Measurements from ENCODE around the gene EPN2.

Gene EPN2

DNA sequence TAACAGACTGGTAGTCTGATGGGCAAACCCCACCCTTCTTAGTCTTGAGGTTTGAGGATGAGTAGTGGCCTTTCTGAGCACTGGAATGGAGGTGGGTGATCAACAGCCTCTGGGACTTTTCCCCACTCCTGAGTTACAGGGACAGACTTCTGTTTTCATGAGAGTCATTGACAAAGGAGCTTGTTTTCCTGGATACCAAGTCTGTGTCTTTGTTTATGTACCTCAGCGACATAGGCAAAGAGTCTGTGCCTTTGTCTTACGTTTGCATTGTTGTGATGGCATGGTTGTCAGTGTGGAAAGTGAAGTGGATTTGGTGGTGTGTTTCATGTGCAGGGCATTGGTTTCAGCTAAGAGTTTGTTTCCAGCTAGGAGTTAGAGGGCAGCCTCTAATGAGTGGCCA, 17.5 kb downstream of the EPN2 start:
- Histone ChIP-seq H3K9ac (ENCODE audit: low read length in 2 of 2) (no peak overlapping the region), H3K27me3 (ENCODE audit: control insufficient read depth in 1 of 2, insufficient read depth in 2 of 2, low read length in 2 of 2) (no peaks in the 10 kb centered on the region), H3K9me3 (ENCODE audit: control insufficient read depth in 2 of 2, low read length in 2 of 2) (no peaks in the 10 kb centered on the region), H3K36me3 (ENCODE audit: control insufficient read depth in 2 of 2, insufficient read depth in 2 of 2, low read length in 2 of 2) (no peaks in the 10 kb centered on the region), H3K4me1 (ENCODE audit: control insufficient read depth, insufficient read depth, low read length) (peaks cover 23% of the 10 kb centered on the region), H3K4me3 (ENCODE audit: low read length in 2 of 2) (no peak overlapping the region), H3K27ac (ENCODE audit: low read length) (no peak overlapping the region)

GRCh38 chr17:19255279-19255678, 18.1 kb downstream of the EPN2 start:
- H3K4me1 ChIP-seq (ENCODE audit: control insufficient read depth, insufficient read depth, low read length): peaks cover 22% of the 10 kb centered on the region
- no peaks in the 10 kb centered on the region for H3K9me3 ChIP-seq (ENCODE audit: control insufficient read depth in 2 of 2, low read length in 2 of 2)
- H3K27me3 ChIP-seq (ENCODE audit: control insufficient read depth in 1 of 2, insufficient read depth in 2 of 2, low read length in 2 of 2): no peaks in the 10 kb centered on the region
- no peak overlapping the region for H3K9ac ChIP-seq (ENCODE audit: low read length in 2 of 2)
- no peak overlapping the region for H3K4me3 ChIP-seq (ENCODE audit: low read length in 2 of 2)
- no peak overlapping the region for H3K27ac ChIP-seq (ENCODE audit: low read length)
- H3K36me3 ChIP-seq (ENCODE audit: control insufficient read depth in 2 of 2, insufficient read depth in 2 of 2, low read length in 2 of 2): no peaks in the 10 kb centered on the region

GRCh38 chr17:19258371-19258770, 21.2 kb downstream of the EPN2 start:
- no peak overlapping the region for H3K9ac ChIP-seq (ENCODE audit: low read length in 2 of 2)
- H3K4me3 ChIP-seq (ENCODE audit: low read length in 2 of 2): no peak overlapping the region
- H3K9me3 ChIP-seq (ENCODE audit: control insufficient read depth in 2 of 2, low read length in 2 of 2): no peaks in the 10 kb centered on the region
- H3K27me3 ChIP-seq (ENCODE audit: control insufficient read depth in 1 of 2, insufficient read depth in 2 of 2, low read length in 2 of 2): no peaks in the 10 kb centered on the region
- H3K27ac ChIP-seq (ENCODE audit: low read length): no peak overlapping the region
- peaks cover 29% of the 10 kb centered on the region for H3K4me1 ChIP-seq (ENCODE audit: control insufficient read depth, insufficient read depth, low read length)
- H3K36me3 ChIP-seq (ENCODE audit: control insufficient read depth in 2 of 2, insufficient read depth in 2 of 2, low read length in 2 of 2): no peaks in the 10 kb centered on the region

- Histone ChIP-seq H3K4me1 (ENCODE audit: control insufficient read depth, insufficient read depth, low read length) (peaks cover 48% of the 10 kb centered on the region), H3K9me3 (ENCODE audit: control insufficient read depth in 2 of 2, low read length in 2 of 2) (no peaks in the 10 kb centered on the region), H3K36me3 (ENCODE audit: control insufficient read depth in 2 of 2, insufficient read depth in 2 of 2, low read length in 2 of 2) (no peaks in the 10 kb centered on the region), H3K9ac (ENCODE audit: low read length in 2 of 2) (no peak overlapping the region), H3K27me3 (ENCODE audit: control insufficient read depth in 1 of 2, insufficient read depth in 2 of 2, low read length in 2 of 2) (no peaks in the 10 kb centered on the region), H3K4me3 (ENCODE audit: low read length in 2 of 2) (no peak overlapping the region), H3K27ac (ENCODE audit: low read length) (no peak overlapping the region)
Measured at GRCh38 chr17:19260958-19261357, 23.8 kb downstream of the EPN2 start.

DNA sequence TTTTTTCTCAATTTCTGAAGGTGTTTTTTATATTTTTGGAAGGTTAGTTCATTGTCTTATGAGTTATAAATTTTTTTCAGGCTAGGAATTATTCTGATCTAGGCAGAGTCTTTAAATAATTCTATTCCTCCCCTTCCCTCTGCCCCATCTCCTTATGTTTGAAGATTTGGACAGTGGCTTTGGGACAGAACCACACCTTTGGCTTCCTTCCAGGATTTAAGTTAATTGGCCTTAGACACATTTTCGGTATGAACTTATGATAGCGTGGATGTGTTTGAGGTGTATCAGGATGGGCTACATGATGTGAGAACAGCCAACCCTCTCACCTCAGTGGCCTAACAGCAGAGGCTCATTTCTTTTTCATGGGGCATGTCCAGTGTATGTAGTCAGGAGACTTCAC, 24.3 kb downstream of the EPN2 start:
- Histone ChIP-seq H3K36me3 (ENCODE audit: control insufficient read depth in 2 of 2, insufficient read depth in 2 of 2, low read length in 2 of 2) (no peaks in the 10 kb centered on the region), H3K9ac (ENCODE audit: low read length in 2 of 2) (no peak overlapping the region), H3K27me3 (ENCODE audit: control insufficient read depth in 1 of 2, insufficient read depth in 2 of 2, low read length in 2 of 2) (no peaks in the 10 kb centered on the region), H3K27ac (ENCODE audit: low read length) (no peak overlapping the region), H3K4me3 (ENCODE audit: low read length in 2 of 2) (no peak overlapping the region), H3K4me1 (ENCODE audit: control insufficient read depth, insufficient read depth, low read length) (peaks cover 48% of the 10 kb centered on the region), H3K9me3 (ENCODE audit: control insufficient read depth in 2 of 2, low read length in 2 of 2) (no peaks in the 10 kb centered on the region)

DNA sequence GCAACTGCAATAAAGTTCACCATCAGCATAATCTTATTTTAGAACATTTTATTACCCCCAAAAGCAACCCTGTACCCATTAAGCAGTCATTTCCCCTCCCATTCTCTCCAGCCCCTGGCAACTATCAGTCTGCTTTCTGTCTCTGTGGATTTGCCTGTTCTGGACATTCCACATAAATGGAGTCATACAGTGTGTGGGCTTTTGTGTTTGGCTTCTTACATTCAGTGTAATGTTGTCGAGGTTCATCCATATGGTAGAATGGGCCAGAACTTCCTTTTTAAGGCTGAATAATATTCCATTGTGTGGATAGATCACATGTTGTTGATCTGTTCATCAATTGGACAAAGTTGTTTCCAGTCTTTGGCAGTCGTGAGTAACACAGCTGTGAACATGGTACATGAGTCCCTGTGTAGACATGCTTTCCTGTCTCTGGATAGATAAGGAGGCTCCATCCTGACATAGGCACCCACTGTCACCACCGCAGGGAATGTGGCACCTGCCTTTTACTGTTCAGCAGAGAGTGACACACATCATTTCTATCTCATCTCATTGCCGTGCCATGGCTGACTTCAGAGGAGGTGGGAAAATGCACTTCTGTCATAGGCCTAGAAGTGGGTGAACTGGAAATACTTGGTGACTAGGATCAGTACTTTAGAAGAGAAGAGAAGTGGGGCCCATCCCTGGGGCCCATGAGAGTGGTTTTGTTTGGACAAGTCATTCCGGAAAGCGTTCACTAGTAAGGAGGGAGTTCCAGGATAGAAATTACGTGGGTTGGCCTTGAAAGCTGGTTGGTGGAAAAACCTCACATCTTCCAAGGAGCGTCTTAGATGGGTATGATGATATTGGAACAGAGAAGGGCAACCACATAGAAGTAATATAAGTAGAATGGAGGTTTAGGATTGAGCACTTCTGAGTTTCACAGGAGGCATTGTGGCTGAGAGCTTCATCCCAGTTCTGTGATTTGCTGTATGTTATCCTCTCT, 25.8 kb downstream of the EPN2 start:
- peak overlapping the region; percentile 29 to 51 for H3K9ac ChIP-seq (ENCODE audit: low read length in 2 of 2)
- H3K9me3 ChIP-seq (ENCODE audit: control insufficient read depth in 2 of 2, low read length in 2 of 2): no peaks in the 10 kb centered on the region
- peaks cover 51% of the 10 kb centered on the region for H3K4me1 ChIP-seq (ENCODE audit: control insufficient read depth, insufficient read depth, low read length)
- H3K27ac ChIP-seq (ENCODE audit: low read length): peak overlapping the region; percentile 83
- peak overlapping the region; percentile 5 to 57 for H3K4me3 ChIP-seq (ENCODE audit: low read length in 2 of 2)
- no peaks in the 10 kb centered on the region for H3K27me3 ChIP-seq (ENCODE audit: control insufficient read depth in 1 of 2, insufficient read depth in 2 of 2, low read length in 2 of 2)
- H3K36me3 ChIP-seq (ENCODE audit: control insufficient read depth in 2 of 2, insufficient read depth in 2 of 2, low read length in 2 of 2): no peaks in the 10 kb centered on the region

GRCh38 chr17:19263641-19264051, 26.5 kb downstream of the EPN2 start:
- no peaks in the 10 kb centered on the region for H3K36me3 ChIP-seq (ENCODE audit: control insufficient read depth in 2 of 2, insufficient read depth in 2 of 2, low read length in 2 of 2)
- no peaks in the 10 kb centered on the region for H3K9me3 ChIP-seq (ENCODE audit: control insufficient read depth in 2 of 2, low read length in 2 of 2)
- H3K27ac ChIP-seq (ENCODE audit: low read length): peak overlapping the region; percentile 83
- no peaks in the 10 kb centered on the region for H3K27me3 ChIP-seq (ENCODE audit: control insufficient read depth in 1 of 2, insufficient read depth in 2 of 2, low read length in 2 of 2)
- peak overlapping the region; percentile 34 to 57 for H3K4me3 ChIP-seq (ENCODE audit: low read length in 2 of 2)
- H3K9ac ChIP-seq (ENCODE audit: low read length in 2 of 2): peak overlapping the region; percentile 3 to 42
- peaks cover 58% of the 10 kb centered on the region for H3K4me1 ChIP-seq (ENCODE audit: control insufficient read depth, insufficient read depth, low read length)

- Histone ChIP-seq H3K9me3 (ENCODE audit: control insufficient read depth in 2 of 2, low read length in 2 of 2) (no peaks in the 10 kb centered on the region), H3K4me1 (ENCODE audit: control insufficient read depth, insufficient read depth, low read length) (peaks cover 64% of the 10 kb centered on the region), H3K9ac (ENCODE audit: low read length in 2 of 2) (no peak overlapping the region)
Measured at GRCh38 chr17:19264268-19264667, 27.1 kb downstream of the EPN2 start.

DNA sequence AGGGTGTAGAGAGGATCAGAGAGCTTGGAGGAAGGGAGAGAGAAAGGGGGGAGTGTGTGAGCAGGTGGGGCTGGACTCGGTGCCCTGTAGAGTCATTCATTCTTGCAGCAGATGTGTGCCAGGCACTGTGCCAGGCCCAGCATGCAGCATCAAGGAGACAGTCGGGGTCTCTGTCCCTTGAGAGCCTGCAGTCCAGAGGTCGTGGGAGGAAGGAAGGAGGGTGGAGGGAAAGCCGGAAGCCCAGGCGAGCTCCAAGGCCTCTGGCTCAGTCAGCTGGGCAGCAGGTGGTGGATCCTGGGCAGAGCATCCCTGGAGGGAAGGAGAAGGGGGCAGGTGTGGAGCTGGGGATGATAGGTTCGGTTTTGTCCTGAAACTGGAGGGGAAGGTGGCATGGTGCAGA, 27.5 kb downstream of the EPN2 start:
- H3K9me3 ChIP-seq (ENCODE audit: control insufficient read depth in 2 of 2, low read length in 2 of 2): no peaks in the 10 kb centered on the region
- no peaks in the 10 kb centered on the region for H3K27me3 ChIP-seq (ENCODE audit: control insufficient read depth in 1 of 2, insufficient read depth in 2 of 2, low read length in 2 of 2)
- H3K4me1 ChIP-seq (ENCODE audit: control insufficient read depth, insufficient read depth, low read length): peaks cover 67% of the 10 kb centered on the region
- H3K27ac ChIP-seq (ENCODE audit: low read length): no peak overlapping the region
- no peak overlapping the region for H3K9ac ChIP-seq (ENCODE audit: low read length in 2 of 2)
- H3K36me3 ChIP-seq (ENCODE audit: control insufficient read depth in 2 of 2, insufficient read depth in 2 of 2, low read length in 2 of 2): no peaks in the 10 kb centered on the region
- H3K4me3 ChIP-seq (ENCODE audit: low read length in 2 of 2): no peak overlapping the region

More at GRCh38 chr17:19264268-19264667, 27.1 kb downstream of the EPN2 start:
- H3K4me3 ChIP-seq (ENCODE audit: low read length in 2 of 2): no peak overlapping the region
- no peak overlapping the region for H3K27ac ChIP-seq (ENCODE audit: low read length)
- no peaks in the 10 kb centered on the region for H3K27me3 ChIP-seq (ENCODE audit: control insufficient read depth in 1 of 2, insufficient read depth in 2 of 2, low read length in 2 of 2)
- no peaks in the 10 kb centered on the region for H3K36me3 ChIP-seq (ENCODE audit: control insufficient read depth in 2 of 2, insufficient read depth in 2 of 2, low read length in 2 of 2)

DNA sequence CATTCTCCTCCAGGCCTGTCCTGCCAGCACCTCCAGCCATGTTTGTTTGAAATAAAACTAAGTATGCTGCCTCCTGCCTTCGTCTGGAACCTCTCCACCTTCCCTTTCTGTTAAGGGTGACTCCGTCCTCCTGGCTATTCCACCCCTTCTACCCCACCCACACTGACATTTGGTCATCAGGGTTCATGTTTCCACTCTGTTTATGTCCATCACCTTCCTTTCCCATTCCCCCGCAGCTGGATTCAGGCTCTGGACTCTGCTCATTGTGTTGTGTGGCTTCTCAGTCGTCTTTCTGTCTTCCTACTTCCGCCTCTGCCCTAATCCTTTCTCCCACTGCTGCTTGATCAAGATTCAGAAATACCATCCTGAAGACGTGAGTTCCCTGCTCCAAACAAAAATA, 28.6 kb downstream of the EPN2 start:
- H3K27ac ChIP-seq (ENCODE audit: low read length): no peak overlapping the region
- H3K4me1 ChIP-seq (ENCODE audit: control insufficient read depth, insufficient read depth, low read length): peaks cover 71% of the 10 kb centered on the region

DNA sequence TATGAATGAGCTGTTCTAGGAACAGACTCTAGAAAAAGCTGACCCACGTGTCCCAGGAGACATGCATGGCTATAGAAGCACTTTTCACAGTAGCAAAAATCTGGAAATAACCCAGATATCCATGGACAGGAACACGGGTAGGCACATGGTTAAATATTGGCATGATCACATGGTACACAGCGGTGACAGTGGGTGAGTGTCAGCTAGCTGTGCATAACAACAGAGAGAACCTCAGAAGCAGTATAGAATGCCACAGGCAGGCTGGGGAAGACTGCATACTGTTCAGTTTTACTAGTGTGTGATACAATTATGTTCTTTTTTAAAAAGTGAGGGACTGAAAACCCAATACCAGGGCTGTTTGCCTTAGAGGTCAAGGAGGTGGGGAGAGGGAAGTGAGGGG, 31.4 kb downstream of the EPN2 start:
- no peaks in the 10 kb centered on the region for H3K9me3 ChIP-seq (ENCODE audit: control insufficient read depth in 2 of 2, low read length in 2 of 2)
- H3K4me3 ChIP-seq (ENCODE audit: low read length in 2 of 2): no peak overlapping the region
- H3K27ac ChIP-seq (ENCODE audit: low read length): no peak overlapping the region
- H3K9ac ChIP-seq (ENCODE audit: low read length in 2 of 2): no peak overlapping the region
- peaks cover 65% of the 10 kb centered on the region for H3K4me1 ChIP-seq (ENCODE audit: control insufficient read depth, insufficient read depth, low read length)
- peaks cover 0 to 4% of the 10 kb centered on the region in 2 donors for H3K36me3 ChIP-seq (ENCODE audit: control insufficient read depth in 2 of 2, insufficient read depth in 2 of 2, low read length in 2 of 2)
- no peaks in the 10 kb centered on the region for H3K27me3 ChIP-seq (ENCODE audit: control insufficient read depth in 1 of 2, insufficient read depth in 2 of 2, low read length in 2 of 2)

More for the DNA sequence above, 28.6 kb downstream of the EPN2 start:
- H3K27me3 ChIP-seq (ENCODE audit: control insufficient read depth in 1 of 2, insufficient read depth in 2 of 2, low read length in 2 of 2): no peaks in the 10 kb centered on the region
- H3K9me3 ChIP-seq (ENCODE audit: control insufficient read depth in 2 of 2, low read length in 2 of 2): no peaks in the 10 kb centered on the region
- H3K4me3 ChIP-seq (ENCODE audit: low read length in 2 of 2): no peak overlapping the region
- H3K9ac ChIP-seq (ENCODE audit: low read length in 2 of 2): no peak overlapping the region
- H3K36me3 ChIP-seq (ENCODE audit: control insufficient read depth in 2 of 2, insufficient read depth in 2 of 2, low read length in 2 of 2): no peaks in the 10 kb centered on the region

Measured in stomach smooth muscle (tissue), 2 donors.